ENCODE measurements around the gene XDH.

Gene XDH

GRCh38 chr2:31414601-31415241 lies at the start of gene XDH:
Gene XDH (minus strand): TSS chr2:31414742. CDS start chr2:31414666, 76 bp downstream.
- no peak for DNase-seq (ENCODE audit: low read depth in 1 of 2, low spot score in 1 of 2)

GRCh38 chr2:31457651-31458050 lies 43.1 kb upstream of the XDH start:
- no peak for DNase-seq (ENCODE audit: low read depth in 1 of 2, low spot score in 1 of 2)

- DNase-seq (ENCODE audit: low read depth in 1 of 2, low spot score in 1 of 2) = no peak
Measured at GRCh38 chr2:31446848-31447247, 32.3 kb upstream of the XDH start.

GRCh38 chr2:31442376-31442775 lies 27.8 kb upstream of the XDH start:
- no peak for DNase-seq (ENCODE audit: low read depth in 1 of 2, low spot score in 1 of 2)

- DNase-seq (ENCODE audit: low read depth in 1 of 2, low spot score in 1 of 2) = no peak
Measured at GRCh38 chr2:31440764-31441163, 26.2 kb upstream of the XDH start.

GRCh38 chr2:31434911-31435310 lies 20.4 kb upstream of the XDH start:
- DNase-seq (ENCODE audit: low read depth in 1 of 2, low spot score in 1 of 2) = no peak

GRCh38 chr2:31433541-31433940 lies 19.0 kb upstream of the XDH start:
- no peak for DNase-seq (ENCODE audit: low read depth in 1 of 2, low spot score in 1 of 2)

- DNase-seq (ENCODE audit: low read depth in 1 of 2, low spot score in 1 of 2) = no peak
Measured at GRCh38 chr2:31430439-31431165, 16.1 kb upstream of the XDH start.

GRCh38 chr2:31429759-31430438 lies 15.4 kb upstream of the XDH start:
- DNase-seq (ENCODE audit: low read depth in 1 of 2, low spot score in 1 of 2) = no peak

- DNase-seq (ENCODE audit: low read depth in 1 of 2, low spot score in 1 of 2) = no peak
Measured at GRCh38 chr2:31429040-31429439, 14.5 kb upstream of the XDH start.

- no peak for DNase-seq (ENCODE audit: low read depth in 1 of 2, low spot score in 1 of 2)
Measured at GRCh38 chr2:31428001-31428418, 13.5 kb upstream of the XDH start.

- DNase-seq (ENCODE audit: low read depth in 1 of 2, low spot score in 1 of 2) = no peak
Measured at GRCh38 chr2:31426096-31426495, 11.6 kb upstream of the XDH start.

- DNase-seq (ENCODE audit: low read depth in 1 of 2, low spot score in 1 of 2) = no peak
Measured at GRCh38 chr2:31421634-31422033, 7.1 kb upstream of the XDH start.

- no peak for DNase-seq (ENCODE audit: low read depth in 1 of 2, low spot score in 1 of 2)
Measured at GRCh38 chr2:31420936-31421335, 6.4 kb upstream of the XDH start.

GRCh38 chr2:31419386-31419785 lies 4.8 kb upstream of the XDH start:
- no peak for DNase-seq (ENCODE audit: low read depth in 1 of 2, low spot score in 1 of 2)

- no peak for DNase-seq (ENCODE audit: low read depth in 1 of 2, low spot score in 1 of 2)
Measured at GRCh38 chr2:31415421-31415820, 879 bp upstream of the XDH start.

- DNase-seq (ENCODE audit: low read depth in 1 of 2, low spot score in 1 of 2) = no peak
Measured at GRCh38 chr2:31413862-31414550, 536 bp downstream of the XDH start.

GRCh38 chr2:31413025-31413424 lies 1.5 kb downstream of the XDH start:
- no peak for DNase-seq (ENCODE audit: low read depth in 1 of 2, low spot score in 1 of 2)

- DNase-seq (ENCODE audit: low read depth in 1 of 2, low spot score in 1 of 2) = no peak
Measured at GRCh38 chr2:31411771-31412170, 2.8 kb downstream of the XDH start.

- no peak for DNase-seq (ENCODE audit: low read depth in 1 of 2, low spot score in 1 of 2)
Measured at GRCh38 chr2:31406593-31407385, 7.8 kb downstream of the XDH start.

- DNase-seq (ENCODE audit: low read depth in 1 of 2, low spot score in 1 of 2) = no peak
Measured at GRCh38 chr2:31404827-31405226, 9.7 kb downstream of the XDH start.

Measured in stimulated activated CD4-positive, alpha-beta T cell treated with anti-CD3 and anti-CD28 coated beads, Interleukin-15, amount 100 ng/mL, for 1 hour (primary cell).